Endodermal cell (in vitro differentiated cells): ENCODE measurements around the gene EIPR1. TPM values are rescaled to one million over a fixed set of nuclear protein-coding genes. Genes with fewer than 3 reads are reported as not detected.

ENCODE experiments used
- DNase-seq: peaks from one replicate; pipeline ENCODE4 v3.0.0-alpha.2; 2017
- H3K27ac ChIP-seq: 2 replicates; pipeline ENCODE4 v1.5.1; 2013; ENCODE audit warnings: mild to moderate bottlenecking, low read depth, low read length, moderate library complexity
- H3K27me3 ChIP-seq: 2 replicates; pipeline ENCODE4 v1.6.1; 2013; ENCODE audit warnings: mild to moderate bottlenecking, low read length, moderate library complexity; ENCODE audit not compliant: insufficient read depth, control insufficient read depth, poor library complexity, severe bottlenecking
- H3K36me3 ChIP-seq: 2 replicates; pipeline ENCODE4 v1.7.0; 2013; ENCODE audit warnings: mild to moderate bottlenecking, low read length, moderate library complexity; ENCODE audit not compliant: control insufficient read depth, insufficient read depth
- H3K4me1 ChIP-seq: one replicate; pipeline ENCODE4 v1.7.0; 2013; ENCODE audit warnings: low read length; ENCODE audit not compliant: control insufficient read depth, insufficient read depth
- H3K4me3 ChIP-seq: 2 replicates; pipeline ENCODE4 v1.5.1; 2013; ENCODE audit warnings: mild to moderate bottlenecking, low read length, moderate library complexity
- H3K9ac ChIP-seq: 2 replicates; pipeline ENCODE4 v1.6.1; 2013; ENCODE audit warnings: mild to moderate bottlenecking, low read length, moderate library complexity; ENCODE audit not compliant: poor library complexity, severe bottlenecking; ENCODE audit errors: extremely low read depth
- H3K9me3 ChIP-seq: 2 replicates; pipeline ENCODE4 v1.6.1; 2013; ENCODE audit warnings: mild to moderate bottlenecking, low read length, moderate library complexity; ENCODE audit not compliant: control insufficient read depth
- H3K27ac Mint-ChIP-seq: 2 replicates; pipeline ENCODE4 v1.8.0; 2020; ENCODE audit warnings: mixed read lengths
- H3K27me3 Mint-ChIP-seq: 2 replicates; pipeline ENCODE4 v1.8.0; 2021; ENCODE audit warnings: mild to moderate bottlenecking, mixed read lengths; ENCODE audit not compliant: insufficient read depth
- H3K36me3 Mint-ChIP-seq: 2 replicates; pipeline ENCODE4 v1.8.0; 2020; ENCODE audit warnings: low read depth, mixed read lengths
- H3K4me1 Mint-ChIP-seq: 2 replicates; pipeline ENCODE4 v1.8.0; 2020; ENCODE audit warnings: mixed read lengths
- H3K4me3 Mint-ChIP-seq: 2 replicates; pipeline ENCODE4 v1.8.0; 2020; ENCODE audit warnings: mild to moderate bottlenecking, moderate library complexity, mixed read lengths
- H3K9me3 Mint-ChIP-seq: 2 replicates; pipeline ENCODE4 v1.8.0; 2020; ENCODE audit warnings: mild to moderate bottlenecking, mixed read lengths
- WGBS, 2 experiments: methylation state at CpG; one replicate each; pipeline versions ENCODE4 v1.1.5 to v1.1.7; 2013; ENCODE audit warnings: missing lambda C conversion rate in 2 of 2, mixed read lengths in 1 of 2; ENCODE audit not compliant: insufficient coverage in 1 of 2, insufficient read length in 1 of 2; 5-methylcytosine and 5-hydroxymethylcytosine counted together
- total RNA-seq, 2 donors: library from RNA; stranded (reverse); fragmentation: NEBNext Ultra II Directional in 1 of 2; extraction: Animal tissue kit (Norgen Biotek cat#: 25700) in 1 of 2; gene quantifications; 2 replicates in 1 of 2; 3 replicates in 1 of 2; pipeline ENCODE4 v1.2.1, GENCODE V29; 2021
- TF ChIP-seq, protein P1 (sequence below): fragments of 200-600 bp; sonication (generic); conservative IDR thresholded peaks from 2 replicates; pipeline ENCODE4 v1.5.0; 2021; ENCODE audit warnings: antibody characterized with exemption, mild to moderate bottlenecking

EIPR1 gene
- total RNA-seq, 2 donors from 2014 or later = 30.1 to 36.8 TPM

DNA sequence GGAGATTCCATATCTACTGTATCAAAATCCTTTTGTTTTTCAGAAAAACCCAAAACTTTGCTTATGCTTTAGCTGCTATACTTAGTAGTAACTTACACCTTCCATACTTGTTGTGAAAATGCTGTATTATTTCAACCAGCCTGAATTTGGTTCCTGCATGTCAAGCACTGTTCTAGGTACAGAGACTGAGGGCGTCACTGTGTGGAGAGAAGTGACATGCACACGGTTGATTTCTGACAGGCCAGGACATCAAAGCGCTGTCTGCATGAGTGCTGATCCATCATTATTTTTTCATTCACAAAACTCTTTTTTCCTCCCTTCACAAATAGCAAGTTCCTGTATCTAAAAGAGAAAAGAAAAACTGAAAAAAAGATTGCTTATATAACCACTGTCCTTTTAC is 33.5 kb upstream of the EIPR1 start:
- Mint-ChIP-seq H3K36me3 (peaks cover 62% of the 10 kb centered on the region), H3K4me1 (peaks cover 11% of the 10 kb centered on the region), H3K27me3 (no peaks in the 10 kb centered on the region), H3K27ac (no peak overlapping the region), H3K9me3 (no peaks in the 10 kb centered on the region), H3K4me3 (no peak overlapping the region)
- WGBS, 2 experiments = 95 to 100% methylated on average over 1 to 3 of the region's 3 CpGs
- no peak overlapping the region for H3K4me3 ChIP-seq
- no peak for DNase-seq
- no peaks in the 10 kb centered on the region for H3K27me3 ChIP-seq
- TF ChIP-seq, protein P1, sequence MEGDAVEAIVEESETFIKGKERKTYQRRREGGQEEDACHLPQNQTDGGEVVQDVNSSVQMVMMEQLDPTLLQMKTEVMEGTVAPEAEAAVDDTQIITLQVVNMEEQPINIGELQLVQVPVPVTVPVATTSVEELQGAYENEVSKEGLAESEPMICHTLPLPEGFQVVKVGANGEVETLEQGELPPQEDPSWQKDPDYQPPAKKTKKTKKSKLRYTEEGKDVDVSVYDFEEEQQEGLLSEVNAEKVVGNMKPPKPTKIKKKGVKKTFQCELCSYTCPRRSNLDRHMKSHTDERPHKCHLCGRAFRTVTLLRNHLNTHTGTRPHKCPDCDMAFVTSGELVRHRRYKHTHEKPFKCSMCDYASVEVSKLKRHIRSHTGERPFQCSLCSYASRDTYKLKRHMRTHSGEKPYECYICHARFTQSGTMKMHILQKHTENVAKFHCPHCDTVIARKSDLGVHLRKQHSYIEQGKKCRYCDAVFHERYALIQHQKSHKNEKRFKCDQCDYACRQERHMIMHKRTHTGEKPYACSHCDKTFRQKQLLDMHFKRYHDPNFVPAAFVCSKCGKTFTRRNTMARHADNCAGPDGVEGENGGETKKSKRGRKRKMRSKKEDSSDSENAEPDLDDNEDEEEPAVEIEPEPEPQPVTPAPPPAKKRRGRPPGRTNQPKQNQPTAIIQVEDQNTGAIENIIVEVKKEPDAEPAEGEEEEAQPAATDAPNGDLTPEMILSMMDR = no peak
- no peaks in the 10 kb centered on the region for H3K9me3 ChIP-seq
- no peak overlapping the region for H3K9ac ChIP-seq
- peaks cover 38% of the 10 kb centered on the region for H3K36me3 ChIP-seq
- no peak overlapping the region for H3K27ac ChIP-seq
- peaks cover 4% of the 10 kb centered on the region for H3K4me1 ChIP-seq

DNA sequence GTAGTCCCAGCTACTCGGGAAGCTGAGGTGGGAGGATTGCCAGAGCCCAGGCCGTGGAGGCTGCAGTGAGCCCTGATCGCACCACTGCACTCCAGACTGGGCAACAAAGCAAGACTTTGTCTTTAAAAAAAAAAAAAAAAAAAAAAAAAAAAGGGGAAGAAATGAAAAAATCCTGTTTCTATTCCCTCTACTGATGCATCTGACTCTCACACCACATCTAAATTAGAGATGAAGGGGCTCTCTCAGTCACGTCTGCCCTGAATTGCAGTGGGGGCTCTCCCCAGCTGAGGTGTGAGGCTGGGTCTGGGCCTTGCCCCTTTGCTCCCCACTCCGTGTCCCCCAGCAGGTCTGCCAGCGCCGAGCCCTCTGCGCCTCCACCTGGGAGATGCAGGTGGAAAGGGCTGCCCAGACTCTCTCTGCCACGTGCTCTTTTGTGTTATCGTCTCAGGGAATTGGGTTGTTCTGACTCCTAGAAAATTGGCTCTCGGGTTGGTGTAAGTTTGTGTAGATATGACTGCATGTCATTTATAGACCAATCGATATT is 32.1 kb upstream of the EIPR1 start:
- no peak overlapping the region for H3K9ac ChIP-seq
- no peaks in the 10 kb centered on the region for H3K9me3 ChIP-seq
- no peaks in the 10 kb centered on the region for H3K27me3 Mint-ChIP-seq
- no peaks in the 10 kb centered on the region for H3K27me3 ChIP-seq
- H3K4me3 ChIP-seq = no peak overlapping the region
- H3K27ac Mint-ChIP-seq = no peak overlapping the region
- H3K4me1 Mint-ChIP-seq = peaks cover 12% of the 10 kb centered on the region
- peaks cover 37% of the 10 kb centered on the region for H3K36me3 ChIP-seq
- 60 to 96% methylated on average over 1 to 12 of the region's 12 CpGs for WGBS, 2 experiments
- H3K27ac ChIP-seq = no peak overlapping the region
- peaks cover 51% of the 10 kb centered on the region for H3K36me3 Mint-ChIP-seq
- H3K9me3 Mint-ChIP-seq = no peaks in the 10 kb centered on the region
- TF ChIP-seq, protein P1 = no peak
- no peak for DNase-seq
- H3K4me1 ChIP-seq = peaks cover 4% of the 10 kb centered on the region
- no peak overlapping the region for H3K4me3 Mint-ChIP-seq

DNA sequence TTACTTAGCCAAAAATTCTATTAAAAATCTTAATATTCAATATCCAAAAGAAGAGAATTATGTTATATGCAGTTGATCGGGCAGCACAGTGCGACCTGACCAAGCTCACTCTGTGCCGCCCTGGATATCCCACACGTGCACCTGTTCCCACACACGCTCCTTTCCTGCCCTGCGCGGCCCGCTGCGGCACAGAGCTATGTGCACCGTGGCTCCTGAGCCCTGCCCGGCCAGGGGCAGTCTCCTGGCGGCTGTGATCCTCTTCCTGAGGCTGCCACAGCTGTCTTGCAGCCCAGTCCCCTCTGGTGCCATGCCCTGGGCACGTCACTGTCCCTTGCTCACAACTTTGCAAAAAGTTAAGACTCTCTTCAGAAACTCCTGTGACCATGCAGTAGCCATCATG is 31.2 kb upstream of the EIPR1 start:
- no peaks in the 10 kb centered on the region for H3K27me3 Mint-ChIP-seq

More for the DNA sequence above, 31.2 kb upstream of the EIPR1 start:
- 96 to 100% methylated on average over 10 to 13 of the region's 13 CpGs for WGBS, 2 experiments
- TF ChIP-seq, protein P1 = no peak
- Mint-ChIP-seq H3K9me3 (no peaks in the 10 kb centered on the region), H3K4me3 (no peak overlapping the region), H3K36me3 (peaks cover 47% of the 10 kb centered on the region), H3K4me1 (peaks cover 10% of the 10 kb centered on the region), H3K27ac (no peak overlapping the region)
- Histone ChIP-seq H3K36me3 (peaks cover 35% of the 10 kb centered on the region), H3K4me3 (no peak overlapping the region), H3K9me3 (no peaks in the 10 kb centered on the region), H3K27me3 (no peaks in the 10 kb centered on the region), H3K4me1 (peaks cover 4% of the 10 kb centered on the region), H3K27ac (no peak overlapping the region), H3K9ac (no peak overlapping the region)
- DNase-seq = no peak
